EL (cell line): ENCODE measurements around the gene ERC1.
A peak's percentile ranks its signal among the peaks of the same experiment; 100 is the strongest.
"Not testable (repeated sequence)": the region's sequence is repeated elsewhere in the genome, so short reads cannot be mapped to it uniquely, and the experiment has no call there.

Source experiments
- DNase-seq: peaks from one replicate; pipeline ENCODE4 v3.0.0-alpha.2; 2016

The ERC1 gene

DNA sequence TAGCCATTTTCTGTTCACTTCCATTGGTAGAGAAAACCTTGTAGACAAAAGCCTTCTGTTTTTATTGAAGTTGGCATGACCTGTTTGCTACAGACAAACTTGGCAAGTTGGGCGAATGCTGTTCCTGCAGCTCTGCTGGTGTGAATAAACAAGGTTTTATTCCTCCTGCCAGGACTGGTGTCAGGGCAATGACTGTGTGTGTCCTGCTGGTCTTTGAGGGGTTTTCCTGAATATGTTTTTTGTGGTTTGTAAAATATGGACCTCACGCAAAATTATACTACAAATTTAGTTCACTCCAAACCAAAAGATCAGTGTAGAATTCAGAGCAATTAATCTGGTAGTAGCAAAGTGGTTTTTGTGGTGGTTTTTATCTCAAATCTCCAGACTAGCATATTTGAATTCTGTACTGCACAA lies 140.8 kb downstream of the ERC1 start:
- no peak for DNase-seq

DNA sequence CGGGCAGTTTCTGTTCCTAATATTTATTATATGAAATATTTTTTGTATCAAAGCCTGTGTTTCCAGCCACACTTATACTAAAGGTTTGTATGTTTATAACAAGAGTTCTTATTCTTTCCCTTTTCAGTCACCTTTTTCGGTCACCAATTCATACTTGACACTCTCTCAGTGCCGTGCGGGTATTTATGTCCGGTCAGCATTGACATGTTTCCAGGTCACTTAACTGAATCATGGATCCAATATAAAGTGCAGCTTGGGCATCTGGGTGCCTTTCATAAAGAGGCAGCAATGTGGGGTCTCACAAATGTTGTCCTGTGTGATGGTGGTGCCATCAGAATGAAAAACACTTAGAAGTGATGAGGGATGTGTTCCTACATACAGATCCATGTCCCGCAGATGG lies 141.3 kb downstream of the ERC1 start:
- no peak for DNase-seq

DNA sequence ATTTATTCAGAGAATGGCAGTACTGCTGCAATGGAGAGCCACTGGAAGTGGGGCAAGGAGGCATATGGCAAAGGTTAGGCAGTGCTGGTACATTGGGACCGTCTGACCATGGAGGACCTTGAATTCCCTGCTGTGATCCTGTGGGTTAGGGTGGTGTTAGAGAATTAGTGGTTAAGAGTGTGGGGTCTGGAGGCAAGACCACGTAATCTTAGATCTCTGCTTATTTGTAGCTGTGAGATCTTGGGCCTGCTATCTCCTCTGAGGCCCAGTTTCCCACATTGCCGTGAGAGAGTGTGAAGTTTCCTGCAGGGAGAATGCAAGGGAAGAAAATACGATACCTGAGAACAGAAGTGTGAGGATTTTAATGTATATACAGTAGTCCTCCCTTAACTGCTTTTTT lies 147.7 kb downstream of the ERC1 start:
- DNase-seq: no peak

DNA sequence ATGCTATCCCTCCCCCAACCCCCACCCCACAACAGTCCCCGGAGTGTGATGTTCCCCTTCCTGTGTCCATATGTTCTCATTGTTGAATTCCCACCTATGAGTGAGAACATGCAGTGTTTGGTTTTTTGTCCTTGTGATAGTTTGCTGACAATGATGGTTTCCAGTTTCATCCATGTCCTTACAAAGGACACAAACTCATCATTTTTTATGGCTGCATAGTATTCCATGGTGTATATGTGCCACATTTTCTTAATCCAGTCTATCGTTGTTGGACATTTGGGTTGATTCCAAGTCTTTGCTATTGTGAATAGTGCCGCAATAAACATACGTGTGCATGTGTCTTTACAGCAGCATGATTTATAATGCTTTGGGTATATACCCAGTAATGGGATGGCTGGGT lies 155.7 kb downstream of the ERC1 start:
- not testable (repeated sequence) for DNase-seq

DNA sequence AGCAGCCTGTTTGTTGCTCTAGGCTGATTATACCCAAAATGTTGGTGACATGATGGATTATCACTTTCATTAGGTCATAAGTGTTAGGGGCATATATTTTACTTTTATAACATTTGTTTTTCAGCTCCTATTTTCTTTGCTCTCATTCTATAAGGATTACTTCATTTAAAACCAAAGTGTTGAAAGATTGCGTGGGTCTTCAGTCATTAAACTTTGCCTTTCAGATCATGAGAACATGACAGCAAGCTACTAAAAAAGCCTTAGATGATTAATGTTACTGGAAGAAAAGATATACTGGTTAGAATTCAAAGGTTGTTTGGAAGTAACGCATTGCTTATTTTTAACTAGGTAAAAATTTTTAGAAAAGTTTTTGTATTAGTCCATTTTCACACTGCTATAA lies 156.8 kb downstream of the ERC1 start:
- no peak for DNase-seq

DNA sequence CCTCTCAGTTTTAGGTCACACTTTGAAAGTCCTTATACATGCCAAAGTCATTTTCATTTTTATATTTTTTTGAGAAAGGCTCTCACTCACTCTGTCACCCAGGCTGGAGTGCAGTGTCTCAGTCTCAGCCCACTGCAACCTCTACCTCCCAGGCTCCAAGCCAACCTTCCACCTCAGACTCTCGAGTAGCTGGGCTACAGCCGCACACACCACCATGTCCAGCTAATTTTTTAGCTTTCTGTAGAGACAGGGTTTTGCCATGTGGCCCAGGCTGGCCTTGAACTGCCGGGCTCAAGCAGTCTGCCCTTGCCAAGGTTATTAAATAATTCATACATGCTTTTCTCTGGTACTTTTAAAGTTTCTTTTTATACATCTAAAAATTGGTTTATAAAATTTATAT lies 166.0 kb downstream of the ERC1 start:
- DNase-seq: no peak

DNA sequence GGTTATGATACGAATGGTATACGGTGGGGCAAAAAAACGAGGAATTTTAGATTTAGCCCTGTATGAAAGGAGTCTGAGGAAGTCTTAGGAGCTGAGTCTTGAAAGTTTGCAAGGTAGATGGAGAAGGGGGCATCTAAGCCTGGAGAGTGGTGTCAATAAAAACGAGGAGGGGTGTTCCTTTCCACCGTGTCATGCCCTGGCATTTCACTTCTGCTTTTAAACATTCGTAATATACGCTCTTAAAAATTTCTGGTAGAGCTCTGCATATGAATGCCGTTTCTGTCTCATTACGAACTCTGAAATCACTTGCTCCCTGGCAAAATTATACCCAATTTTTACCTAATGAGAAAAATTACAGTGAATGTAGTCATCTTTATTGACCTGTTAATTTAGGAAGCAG lies 170.2 kb downstream of the ERC1 start:
- no peak for DNase-seq

DNA sequence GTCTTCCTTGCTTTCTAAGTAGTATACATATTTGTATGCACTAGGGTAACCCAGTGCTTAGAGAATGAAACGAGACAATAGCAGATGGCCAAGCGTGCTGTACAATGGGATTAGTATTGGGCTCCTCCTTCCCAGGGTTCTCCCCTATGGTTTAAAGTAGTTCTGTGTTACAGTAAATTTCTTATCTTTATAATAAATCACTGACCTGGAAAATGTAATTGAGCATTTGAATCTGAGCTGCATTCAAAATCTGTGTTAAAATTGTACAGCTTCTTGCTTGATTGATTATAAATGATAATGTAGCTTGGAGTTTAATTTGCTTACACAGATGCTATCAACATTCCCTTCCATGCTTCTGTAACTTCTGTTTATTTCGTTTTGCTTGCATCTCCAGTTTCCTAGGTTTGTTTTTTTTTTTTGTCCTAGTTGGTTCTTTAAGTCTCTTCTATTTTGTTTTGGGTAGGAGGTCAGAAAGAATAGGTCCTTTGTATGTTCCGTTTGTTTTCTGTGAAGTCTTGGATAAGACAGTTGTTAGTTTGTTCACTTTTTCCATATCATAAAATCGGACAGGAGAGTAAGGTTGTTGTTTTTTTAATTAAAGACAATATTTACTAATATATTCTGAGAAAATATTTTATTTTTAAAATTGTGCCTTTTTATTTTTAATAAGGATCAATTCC lies 171.2 kb downstream of the ERC1 start:
- no peak for DNase-seq

DNA sequence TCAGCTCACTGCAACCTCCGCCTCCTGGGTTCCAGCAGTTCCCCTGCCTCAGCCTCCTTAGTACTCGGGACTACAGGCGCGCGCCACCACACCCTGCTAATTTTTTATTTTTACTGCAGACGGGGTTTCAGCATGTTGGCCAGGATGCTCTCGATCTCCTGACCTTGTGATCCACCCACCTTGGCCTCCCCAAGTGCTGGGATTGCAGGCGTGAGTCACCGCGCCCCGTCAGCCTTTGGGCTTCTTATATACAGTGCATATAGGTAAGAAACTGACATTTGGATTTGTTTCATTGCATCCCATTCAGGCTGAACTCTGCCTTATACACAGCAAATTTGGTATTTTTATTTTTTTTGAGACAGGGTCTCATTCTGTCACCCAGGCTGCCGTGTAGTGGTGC lies 176.8 kb downstream of the ERC1 start:
- DNase-seq: no peak

DNA sequence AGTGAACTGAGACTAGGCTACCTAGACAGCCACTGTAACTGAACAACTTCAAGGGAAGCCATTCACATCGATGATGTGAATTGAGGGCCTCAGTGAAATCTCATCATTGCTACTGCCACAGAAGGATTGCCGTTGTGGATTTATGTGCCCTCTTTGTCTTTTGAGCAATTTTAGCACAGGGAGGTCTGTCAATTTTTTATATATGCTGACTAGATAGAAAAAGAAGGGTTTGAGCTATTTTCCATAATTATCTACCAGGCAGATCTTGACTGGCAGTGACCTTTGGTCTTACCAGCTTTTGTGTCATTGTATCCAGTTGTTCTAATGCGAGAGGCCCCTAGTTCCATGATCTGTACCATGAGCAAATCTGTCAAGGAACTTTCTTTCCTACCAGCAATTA lies 179.4 kb downstream of the ERC1 start:
- no peak for DNase-seq

DNA sequence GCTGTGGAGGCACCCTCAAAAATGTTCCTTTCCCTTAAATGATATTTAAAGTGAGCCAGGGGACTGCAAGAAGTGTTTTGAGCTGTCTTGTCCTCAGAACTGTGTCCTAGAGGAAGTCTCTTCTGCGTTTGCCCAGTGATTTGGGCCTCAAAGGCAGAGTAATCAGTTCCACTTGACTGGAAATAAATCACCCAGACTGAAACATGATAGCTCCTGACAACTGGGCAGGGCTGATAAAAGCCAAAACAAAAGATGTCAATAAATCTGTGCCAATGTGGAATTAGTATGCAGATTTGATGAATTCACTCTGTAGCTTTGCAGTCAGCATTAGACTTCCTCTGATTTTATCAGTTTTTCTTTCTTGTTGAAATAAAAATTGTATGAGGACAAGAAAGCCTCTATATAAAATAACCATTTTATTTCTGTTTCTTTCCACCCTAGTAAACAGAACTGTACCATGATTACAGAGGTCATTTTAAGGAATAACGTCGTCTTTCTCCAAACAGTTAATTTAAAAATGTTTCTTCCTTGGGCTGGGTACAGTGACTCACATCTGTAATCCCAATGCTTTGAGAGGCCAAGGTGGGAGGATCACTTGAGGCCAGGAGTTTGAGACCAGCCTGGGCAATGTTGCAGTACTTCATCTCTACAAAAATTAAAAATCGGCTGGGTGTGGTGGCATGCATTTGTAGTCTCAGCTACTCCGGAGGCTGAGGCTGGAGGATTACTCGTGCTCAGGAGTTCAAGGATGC lies 180.8 kb downstream of the ERC1 start:
- DNase-seq: no peak

DNA sequence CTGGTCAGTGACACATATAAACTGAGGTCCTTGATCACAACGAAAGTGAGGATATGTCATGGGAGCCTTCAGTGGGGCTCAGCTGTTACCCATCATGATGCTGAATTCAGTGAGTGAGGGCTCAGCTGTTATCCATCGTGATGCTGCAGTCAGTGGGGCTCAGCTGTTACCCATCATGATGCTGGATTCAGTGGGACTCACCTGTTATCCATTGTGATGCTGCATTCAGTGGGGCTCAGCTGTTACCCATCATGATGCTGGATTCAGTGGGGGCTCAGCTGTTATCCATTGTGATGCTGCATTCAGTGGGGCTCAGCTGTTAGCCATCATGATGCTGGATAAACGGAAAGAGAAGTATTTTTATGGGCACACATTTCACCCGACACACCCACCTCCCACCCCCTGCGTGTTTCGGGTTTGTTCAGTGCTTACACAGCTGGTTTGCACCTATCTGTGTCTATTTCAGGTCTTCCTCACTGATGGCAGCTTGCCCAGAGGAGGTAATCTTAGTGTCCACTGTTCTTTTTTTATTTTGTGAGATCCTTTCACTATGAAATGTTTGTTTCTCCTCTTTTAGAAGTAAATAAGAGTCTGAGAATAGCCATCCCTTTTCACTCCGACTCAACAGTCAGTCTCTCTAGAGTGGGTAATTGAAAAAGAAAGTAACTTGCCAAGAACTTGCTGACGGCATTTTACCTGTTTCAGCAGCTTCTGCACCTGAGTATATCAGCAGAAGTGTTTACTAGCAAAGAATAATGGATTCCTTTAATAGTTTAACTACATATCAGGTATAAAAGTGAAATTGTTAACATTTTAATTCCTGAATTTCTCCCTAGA lies 183.0 kb downstream of the ERC1 start:
- no peak for DNase-seq

DNA sequence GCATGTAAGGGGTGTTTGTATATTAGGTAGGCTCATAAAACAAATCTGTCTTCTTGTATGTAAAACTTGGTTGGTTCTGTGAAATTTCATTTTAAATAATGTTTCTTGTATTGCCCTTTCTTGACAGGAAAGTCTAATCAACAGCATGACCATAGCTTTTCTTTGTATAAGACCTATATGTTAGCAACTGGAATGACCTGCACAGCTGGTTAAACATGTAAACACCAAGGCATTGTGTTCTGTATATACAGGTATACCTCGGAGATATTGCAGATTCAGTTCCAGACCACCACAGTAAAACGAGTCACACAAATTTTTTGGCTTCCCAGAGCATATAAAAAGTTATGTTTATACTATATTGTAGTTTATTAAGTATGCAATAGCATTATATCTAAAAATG lies 183.6 kb downstream of the ERC1 start:
- DNase-seq: no peak

DNA sequence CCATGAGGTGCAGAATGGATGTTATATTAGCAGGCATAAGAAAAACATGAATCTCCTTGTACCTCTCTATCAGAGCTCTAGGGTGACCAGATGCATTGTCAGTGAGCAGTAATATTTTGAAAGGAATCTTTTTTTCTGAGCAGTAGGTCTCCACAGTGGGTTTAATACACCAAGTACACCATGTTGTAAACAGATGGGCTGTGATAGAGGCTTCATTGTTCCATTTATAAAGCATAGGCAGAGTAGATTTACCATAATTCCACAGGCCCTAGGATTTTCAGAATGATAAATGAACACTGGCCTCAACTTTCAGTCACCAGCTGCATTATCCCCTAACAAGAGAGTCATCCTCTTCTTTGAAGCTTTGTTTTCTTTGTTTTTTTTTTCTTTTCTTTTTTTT lies 185.2 kb downstream of the ERC1 start:
- no peak for DNase-seq

DNA sequence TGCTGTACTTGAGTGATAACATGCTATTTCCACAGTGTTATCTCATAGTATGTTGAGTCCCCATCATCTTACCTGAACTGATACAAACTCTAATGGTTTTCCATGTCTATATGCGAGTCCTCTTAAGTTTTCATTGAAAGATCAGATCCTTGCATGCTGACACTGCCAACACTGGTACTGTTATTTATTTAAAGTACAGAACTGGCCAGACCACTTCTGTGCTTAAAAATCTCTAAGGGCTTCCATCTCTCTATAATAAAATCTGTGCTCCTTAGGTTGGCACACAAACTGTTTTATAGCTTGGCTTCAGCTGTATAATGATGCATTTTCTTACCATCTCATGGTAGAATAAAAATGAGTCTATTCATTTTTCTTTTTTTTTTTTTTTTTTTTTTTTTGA lies 188.1 kb downstream of the ERC1 start:
- DNase-seq: no peak

DNA sequence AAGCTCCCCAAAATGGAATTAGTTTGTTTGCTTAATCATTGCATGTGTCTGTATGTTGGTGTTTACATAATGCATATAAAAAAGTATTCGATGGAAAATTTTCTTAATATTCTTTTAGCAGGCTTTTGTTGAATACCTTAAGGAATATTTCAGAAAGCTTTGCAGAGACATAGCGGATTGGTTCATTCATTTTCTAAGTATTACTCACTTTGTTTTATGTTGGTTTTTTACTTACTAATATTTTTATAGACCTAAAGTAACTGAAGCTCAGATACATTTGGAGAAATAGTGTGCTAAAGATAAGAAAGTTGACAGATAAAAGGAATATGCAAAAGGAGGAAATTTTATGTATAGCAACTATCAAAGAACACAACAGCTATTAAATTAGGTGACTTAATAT lies 191.0 kb downstream of the ERC1 start:
- DNase-seq: peak; percentile 41

DNA sequence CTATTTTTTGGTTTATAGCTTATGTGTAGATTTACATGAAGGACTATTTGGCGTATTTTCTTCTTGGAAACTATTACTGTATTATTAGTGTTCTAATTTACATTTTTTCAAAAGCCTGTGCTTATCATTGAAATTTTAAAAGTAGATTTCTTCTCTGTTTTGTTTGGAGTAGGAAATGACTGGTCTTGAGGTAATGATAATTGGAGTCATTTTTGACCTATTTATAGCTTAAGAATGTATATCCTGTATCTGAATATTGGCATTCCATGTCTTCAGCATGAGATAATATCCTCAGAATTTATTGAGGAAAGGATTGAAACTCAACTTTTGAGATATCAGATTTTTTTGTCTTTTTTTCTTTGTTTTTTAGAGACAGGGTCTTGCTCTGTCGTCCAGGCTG lies 193.4 kb downstream of the ERC1 start:
- peak; percentile 71 for DNase-seq

DNA sequence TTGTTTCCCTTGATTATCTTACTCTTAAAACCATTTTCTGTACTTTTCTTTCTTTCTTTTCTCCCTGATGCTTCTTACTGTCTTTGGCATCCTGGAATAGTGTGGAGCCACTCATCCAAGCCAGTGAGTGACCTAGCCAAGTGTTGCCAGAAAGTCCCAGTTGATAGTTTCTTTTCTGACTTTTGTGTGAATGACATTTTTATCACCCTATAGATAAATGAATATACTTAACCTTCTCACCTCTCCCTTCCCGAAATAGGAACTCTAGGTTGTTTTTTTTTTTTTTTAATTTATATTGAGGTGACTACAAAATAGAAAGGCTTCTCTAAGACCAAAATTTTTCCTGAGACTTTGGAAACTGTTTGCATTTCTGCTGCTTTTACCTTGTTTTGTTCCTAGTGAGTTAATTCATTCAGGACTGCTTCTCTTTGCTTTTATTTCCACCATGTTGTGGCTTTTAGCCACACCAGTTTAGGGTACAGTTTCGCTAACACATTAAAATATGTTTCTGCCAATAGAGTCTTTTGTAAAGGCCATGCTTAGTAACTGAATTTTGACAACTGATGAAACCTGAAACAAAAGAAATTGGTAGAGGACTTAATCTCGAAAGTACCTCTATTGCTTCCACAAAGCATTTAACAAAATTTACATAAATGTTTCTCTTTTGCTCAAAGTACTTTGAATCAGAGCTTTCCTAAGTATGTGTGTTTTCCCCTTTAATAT lies 194.6 kb downstream of the ERC1 start:
- no peak for DNase-seq

DNA sequence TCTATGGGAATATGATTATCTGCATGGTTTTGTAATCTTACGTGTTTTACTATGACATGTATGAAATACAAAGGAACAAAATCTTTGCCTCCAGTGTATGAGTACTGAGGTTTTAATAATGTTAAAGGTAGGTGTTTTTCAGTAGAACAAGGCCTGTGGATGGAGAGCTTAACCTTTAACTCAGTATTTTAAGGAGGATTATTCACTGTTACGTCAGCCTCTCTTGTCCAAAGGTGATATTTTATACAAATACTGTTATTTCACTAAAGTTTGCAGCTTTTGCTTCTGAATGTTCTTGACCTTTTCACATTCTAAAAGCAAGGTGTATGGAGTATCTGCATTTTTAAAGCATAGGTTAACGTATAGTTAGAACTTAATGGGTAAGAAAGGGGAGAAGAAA lies 195.3 kb downstream of the ERC1 start:
- DNase-seq: no peak

DNA sequence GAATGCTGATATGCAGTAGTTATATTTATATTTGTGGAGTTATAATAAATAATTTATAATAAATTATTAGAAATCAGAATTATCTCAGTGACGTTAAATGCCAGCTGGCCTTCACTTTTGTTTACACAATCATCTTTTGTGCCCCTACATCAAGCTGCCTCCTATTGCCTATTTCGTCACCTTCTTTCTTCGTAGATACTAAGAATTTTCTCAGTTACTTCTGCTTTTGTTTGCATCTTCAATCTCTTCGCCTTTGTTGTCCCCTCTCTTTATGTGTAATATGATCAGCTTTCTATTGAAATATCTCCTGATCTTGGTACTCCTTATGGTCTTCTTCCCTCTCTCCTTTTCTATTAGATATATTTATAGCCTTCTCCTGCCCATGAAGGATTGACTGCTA lies 197.0 kb downstream of the ERC1 start:
- DNase-seq: no peak

DNA sequence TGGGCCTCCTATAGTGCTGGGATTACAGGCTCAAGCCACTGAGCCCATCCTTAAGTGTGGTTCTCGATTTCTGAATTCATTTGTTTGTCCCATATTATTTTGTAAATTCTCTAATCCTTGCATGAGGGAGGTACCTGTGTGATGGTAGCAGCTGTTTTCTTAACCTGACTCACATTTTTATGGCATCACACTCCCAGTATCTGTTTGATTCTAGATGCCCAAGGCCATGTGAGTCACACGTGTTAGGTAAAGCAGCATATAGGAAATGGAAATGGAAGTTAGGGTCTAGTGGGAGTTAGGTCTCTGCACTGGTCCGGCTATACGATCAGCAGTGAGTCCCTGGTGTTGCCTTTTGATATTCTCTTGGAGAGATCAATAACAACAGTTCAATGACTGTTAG lies 198.1 kb downstream of the ERC1 start:
- peak; percentile 50 for DNase-seq

DNA sequence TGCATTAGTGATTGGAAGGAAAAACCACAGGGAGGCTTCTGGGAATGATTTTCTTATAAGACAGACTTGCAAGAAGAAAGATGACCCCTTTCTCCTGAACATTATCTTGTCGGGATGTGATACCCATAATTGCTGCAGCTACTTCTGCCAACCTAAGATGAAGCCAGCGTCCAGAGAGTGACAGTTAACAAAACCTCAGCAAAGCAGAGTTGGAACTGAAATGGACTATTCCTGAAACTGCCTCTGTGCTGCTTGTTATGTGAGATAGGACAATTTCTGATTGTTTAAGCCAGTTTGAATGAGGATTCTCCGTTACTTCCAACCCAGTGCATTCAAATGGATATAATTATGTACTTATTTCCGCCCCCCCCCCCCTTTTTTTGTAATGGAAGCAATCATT lies 204.5 kb downstream of the ERC1 start:
- DNase-seq: no peak
